ENCODE data around the gene ENPP3.

- TF ChIP-seq ZBTB17 (tag by site-specific recombination; IDR thresholded peaks at IDR 0.05) (no peak), REST (tag by site-specific recombination; IDR thresholded peaks at IDR 0.05) (no peak), ZBTB26 (tag by site-specific recombination; optimal IDR thresholded peaks at IDR 0.05) (no peak), CTCF (tag by site-specific recombination; IDR thresholded peaks at IDR 0.05) (no peak), ZBTB21 (tag by site-specific recombination; IDR thresholded peaks at IDR 0.05) (no peak), ZNF391 (tag by site-specific recombination; IDR thresholded peaks at IDR 0.05; ENCODE audit: borderline replicate concordance, low read depth) (no peak), MYNN (tag by site-specific recombination; IDR thresholded peaks at IDR 0.05; ENCODE audit: borderline replicate concordance) (no peak), ZNF621 (tag by site-specific recombination; IDR thresholded peaks at IDR 0.05) (no peak)
Observed at GRCh38 chr6:131758920-131759319, 121.8 kb downstream of the ENPP3 start.
